Mucosa of descending colon (tissue), 3 donors: ENCODE measurements around the gene NELL2. TPM values are rescaled to one million over a fixed set of nuclear protein-coding genes. Genes with fewer than 3 reads are reported as not detected.
A peak's percentile ranks its signal among the peaks of the same experiment; 100 is the strongest.

Source experiments
- ATAC-seq: fragments of 200-7000 bp; cut with Tn5 transposase; one replicate; pipeline ENCODE4 v1.9.1; 2020; ENCODE audit warnings: mild to moderate bottlenecking, moderate library complexity
- DNase-seq, 3 donors: peaks; one replicate each; pipeline ENCODE4 v3.0.0-alpha.2; 2020
- H3K36me3 ChIP-seq: fragments of 200-600 bp; one replicate; pipeline ENCODE4 v1.8.0; 2021; ENCODE audit warnings: low read depth, mild to moderate bottlenecking
- H3K4me1 ChIP-seq: fragments of 200-600 bp; one replicate; pipeline ENCODE4 v1.8.0; 2021; ENCODE audit warnings: low read depth, mild to moderate bottlenecking
- H3K4me3 ChIP-seq: fragments of 200-600 bp; one replicate; pipeline ENCODE4 v1.8.0; 2021; ENCODE audit warnings: mild to moderate bottlenecking
- H3K9me3 ChIP-seq: fragments of 200-600 bp; one replicate; pipeline ENCODE4 v1.8.0; 2021; ENCODE audit warnings: mild to moderate bottlenecking
- intact Hi-C, 2 donors: fragments of 100-400 bp; cut with DNase I in 1 of 2; cut with micrococcal nuclease in 1 of 2; formaldehyde crosslinking; loops; one replicate each; pipeline versions ENCODE4 v1.11.0 to v1.11.1; 2022; cut with DNase I, micrococcal nuclease
- total RNA-seq, 3 donors: library from RNA; stranded (reverse); fragmentation: NEBNext Ultra II Directional in 2 of 3; extraction: Animal tissue kit (Norgen Biotek cat#: 25700) in 2 of 3; gene quantifications; one replicate each; pipeline versions ENCODE4 v1.2.1 to v1.2.4, GENCODE V29; 2021 to 2023
- TF ChIP-seq, protein P1 (sequence below): fragments of 200-600 bp; IDR thresholded peaks from one replicate; pipeline ENCODE4 v1.8.0; 2022; ENCODE audit warnings: antibody characterized with exemption, mild to moderate bottlenecking
- donor health status: DM: no; HTN: no; CAD: no; lungs with moderate emphysema.
- donor health status: DM: no; HTN: no; CAD: no.
- donor health status: DM: no; HTN: yes; CAD: no.

Gene NELL2
- total RNA-seq, 3 donors from 2014 or later = 2.4 to 7.4 (median 5.8) TPM

DNA sequence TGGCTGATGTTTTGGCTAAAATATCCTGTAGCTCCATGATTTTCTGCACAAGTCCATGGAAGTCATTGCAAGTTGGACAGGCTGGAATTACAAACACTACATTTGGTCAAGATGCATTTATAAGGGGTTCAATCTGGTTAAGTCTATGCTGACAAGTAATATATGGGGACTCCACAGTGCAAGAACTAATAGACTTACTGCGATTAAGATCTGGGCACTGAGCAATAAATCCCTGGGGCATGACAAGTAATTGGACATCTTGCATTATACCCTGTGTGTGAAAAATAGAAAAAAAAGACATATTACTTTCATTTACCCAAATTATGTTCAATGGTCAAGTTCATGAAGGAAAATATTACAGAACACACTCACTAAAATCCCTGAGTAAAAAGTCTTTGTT is 99.1 kb downstream of the NELL2 start:
- Histone ChIP-seq H3K9me3 (no peaks in the 10 kb centered on the region), H3K36me3 (no peaks in the 10 kb centered on the region), H3K4me1 (no peaks in the 10 kb centered on the region), H3K4me3 (no peak overlapping the region)
- ATAC-seq (no peak), DNase-seq (no peak)
- intact Hi-C loops = no loop called here
- TF ChIP-seq, protein P1, sequence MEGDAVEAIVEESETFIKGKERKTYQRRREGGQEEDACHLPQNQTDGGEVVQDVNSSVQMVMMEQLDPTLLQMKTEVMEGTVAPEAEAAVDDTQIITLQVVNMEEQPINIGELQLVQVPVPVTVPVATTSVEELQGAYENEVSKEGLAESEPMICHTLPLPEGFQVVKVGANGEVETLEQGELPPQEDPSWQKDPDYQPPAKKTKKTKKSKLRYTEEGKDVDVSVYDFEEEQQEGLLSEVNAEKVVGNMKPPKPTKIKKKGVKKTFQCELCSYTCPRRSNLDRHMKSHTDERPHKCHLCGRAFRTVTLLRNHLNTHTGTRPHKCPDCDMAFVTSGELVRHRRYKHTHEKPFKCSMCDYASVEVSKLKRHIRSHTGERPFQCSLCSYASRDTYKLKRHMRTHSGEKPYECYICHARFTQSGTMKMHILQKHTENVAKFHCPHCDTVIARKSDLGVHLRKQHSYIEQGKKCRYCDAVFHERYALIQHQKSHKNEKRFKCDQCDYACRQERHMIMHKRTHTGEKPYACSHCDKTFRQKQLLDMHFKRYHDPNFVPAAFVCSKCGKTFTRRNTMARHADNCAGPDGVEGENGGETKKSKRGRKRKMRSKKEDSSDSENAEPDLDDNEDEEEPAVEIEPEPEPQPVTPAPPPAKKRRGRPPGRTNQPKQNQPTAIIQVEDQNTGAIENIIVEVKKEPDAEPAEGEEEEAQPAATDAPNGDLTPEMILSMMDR = no peak

DNA sequence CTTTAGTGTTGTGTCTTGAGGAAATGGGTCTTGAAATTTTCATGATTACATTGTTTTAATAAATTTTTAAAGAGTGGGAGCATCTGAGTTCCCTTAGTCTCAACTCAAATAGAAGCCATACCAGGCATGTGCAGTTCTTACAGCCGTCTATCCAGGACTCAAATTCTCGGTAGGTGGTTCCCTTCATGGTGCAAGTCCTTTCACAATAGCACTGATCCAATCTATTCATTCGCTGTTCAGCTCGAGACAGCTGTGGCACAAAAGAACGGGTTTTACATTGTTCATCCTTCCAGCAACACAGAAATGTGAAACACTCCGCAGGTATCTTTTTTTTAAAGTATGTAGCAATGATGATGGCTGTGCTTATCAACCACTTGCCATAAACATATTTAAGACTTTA is 100.2 kb downstream of the NELL2 start:
- Histone ChIP-seq H3K9me3 (no peaks in the 10 kb centered on the region), H3K4me1 (no peaks in the 10 kb centered on the region), H3K36me3 (no peaks in the 10 kb centered on the region), H3K4me3 (no peak overlapping the region)
- TF ChIP-seq, protein P1 = no peak
- DNase-seq = no peak
- intact Hi-C loops = no loop called here
- ATAC-seq = no peak

DNA sequence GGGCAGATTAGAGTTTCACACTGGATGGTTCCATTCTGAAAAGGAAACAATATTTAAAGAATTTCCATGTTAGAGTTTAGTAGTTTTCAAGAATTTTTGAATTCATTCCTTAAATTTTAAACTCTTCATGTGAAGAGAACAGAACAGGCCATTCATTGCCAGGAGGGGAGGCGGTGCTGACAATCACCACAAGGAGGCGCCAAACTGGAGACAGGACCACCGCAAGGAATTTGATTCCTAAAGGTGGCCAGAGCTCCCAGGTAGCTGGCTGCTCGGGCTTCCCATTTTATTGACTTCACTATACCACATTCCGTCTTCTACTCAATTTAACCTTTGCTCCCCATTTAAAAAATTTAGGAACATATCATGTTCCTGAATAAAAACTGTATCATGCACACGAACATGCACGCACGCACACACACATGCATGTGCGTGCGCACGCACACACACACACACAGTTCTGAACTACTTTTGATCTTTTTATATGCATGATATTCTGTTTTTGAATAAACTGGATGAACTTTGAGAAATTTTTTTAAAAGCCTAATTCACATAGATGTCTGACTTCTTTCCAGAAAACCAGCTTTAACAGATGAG is 101.2 kb downstream of the NELL2 start:
- intact Hi-C loops = no loop called here
- no peaks in the 10 kb centered on the region for H3K4me1 ChIP-seq
- DNase-seq = peak in 2 of 3 donors; percentile 59 to 72
- H3K4me3 ChIP-seq = no peak overlapping the region
- H3K9me3 ChIP-seq = no peaks in the 10 kb centered on the region
- TF ChIP-seq, protein P1 = peak; percentile 79
- H3K36me3 ChIP-seq = no peaks in the 10 kb centered on the region
- ATAC-seq = peak; percentile 51

DNA sequence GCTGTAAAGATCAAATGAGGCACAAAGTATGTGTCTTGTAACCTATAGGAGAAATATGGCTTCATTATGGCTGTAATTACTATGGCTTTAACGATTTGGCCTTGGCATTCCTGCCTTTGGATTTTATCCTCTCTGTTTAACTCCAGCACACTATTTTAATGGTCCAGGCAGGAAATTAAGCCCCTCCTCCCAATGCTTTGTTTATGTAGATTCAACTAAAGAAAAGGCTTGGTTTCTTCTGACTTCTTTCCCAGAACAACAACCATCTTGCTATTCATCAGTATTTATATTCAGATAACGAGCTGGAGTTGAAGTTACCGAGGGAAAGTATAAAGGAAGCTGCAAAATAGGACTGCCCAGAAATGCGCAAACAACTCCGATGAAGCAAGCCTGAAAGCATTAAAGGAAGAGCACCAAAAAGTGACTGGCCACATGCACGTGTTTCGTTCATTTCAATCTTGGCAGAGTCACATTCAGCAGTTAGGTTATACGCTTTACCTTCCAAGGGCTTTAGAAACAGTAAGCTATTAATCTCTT is 104.6 kb downstream of the NELL2 start:
- no peaks in the 10 kb centered on the region for H3K9me3 ChIP-seq
- ATAC-seq = no peak
- no peaks in the 10 kb centered on the region for H3K36me3 ChIP-seq
- no peaks in the 10 kb centered on the region for H3K4me1 ChIP-seq
- DNase-seq = no peak
- intact Hi-C loops = no loop called here
- TF ChIP-seq, protein P1 = no peak
- no peak overlapping the region for H3K4me3 ChIP-seq

DNA sequence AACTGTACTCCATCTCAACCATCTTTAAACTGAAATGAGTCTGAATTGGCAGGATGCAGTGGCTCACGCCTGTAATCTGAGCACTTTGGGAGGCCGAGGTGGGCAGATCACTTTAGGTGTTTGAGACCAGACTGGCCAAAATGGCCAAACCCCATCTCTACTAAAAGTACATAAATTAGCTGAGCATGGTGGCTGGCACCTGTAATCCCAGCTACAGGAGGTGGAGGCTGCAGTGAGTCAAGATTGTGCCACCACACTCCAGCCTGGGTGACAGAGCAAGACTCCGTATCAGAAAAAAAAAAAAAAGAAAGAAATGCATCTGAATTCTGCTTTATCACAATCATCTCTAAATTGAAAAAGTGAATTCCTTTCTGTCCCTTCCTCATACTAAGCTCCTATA is 110.3 kb downstream of the NELL2 start:
- no peak for ATAC-seq
- no peak for DNase-seq
- Histone ChIP-seq H3K4me1 (no peaks in the 10 kb centered on the region), H3K4me3 (no peak overlapping the region), H3K9me3 (no peaks in the 10 kb centered on the region), H3K36me3 (no peaks in the 10 kb centered on the region)
- TF ChIP-seq, protein P1 = no peak
- intact Hi-C loops = no loop called here

DNA sequence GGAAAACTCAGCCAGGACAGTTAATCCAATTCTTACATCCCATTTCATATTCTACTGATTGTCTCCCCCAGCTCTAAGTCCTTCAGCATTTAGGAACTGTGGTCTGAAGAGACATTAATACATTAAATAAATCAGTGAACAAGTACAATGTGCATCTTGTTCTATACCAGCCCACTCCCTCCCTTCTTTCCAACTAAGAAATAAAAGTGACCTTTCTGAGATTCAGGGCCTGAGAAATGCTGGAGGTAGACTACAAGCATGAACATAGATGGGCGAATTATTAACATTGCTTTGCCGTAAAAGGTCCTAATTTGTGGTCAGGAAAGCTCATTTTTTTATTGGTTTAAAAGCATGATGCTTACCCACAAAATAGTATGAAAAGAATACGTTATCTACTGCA is 113.1 kb downstream of the NELL2 start:
- ATAC-seq = no peak
- no peak for DNase-seq
- no peaks in the 10 kb centered on the region for H3K4me1 ChIP-seq
- intact Hi-C loops = no loop called here
- H3K36me3 ChIP-seq = no peaks in the 10 kb centered on the region
- no peaks in the 10 kb centered on the region for H3K9me3 ChIP-seq
- TF ChIP-seq, protein P1 = no peak
- H3K4me3 ChIP-seq = no peak overlapping the region
